Activated CD8-positive, alpha-beta memory T cell treated with anti-CD3 and anti-CD28 coated beads for 36 hours (primary cell): ENCODE measurements around the gene KRTAP12-4. TPM values are rescaled to one million over a fixed set of nuclear protein-coding genes. Genes with fewer than 3 reads are reported as not detected.
"Not testable (repeated sequence)": the region's sequence is repeated elsewhere in the genome, so short reads cannot be mapped to it uniquely, and the experiment has no call there.

ENCODE experiments used
- CTCF ChIA-PET: fragments of 350-600 bp; sonication (Branson Sonifier 250); formaldehyde crosslinking; loops from one replicate; lab custom pipeline; 2021; ENCODE audit warnings: antibody characterized with exemption; lab: Charles Lee
- POLR2A ChIA-PET: fragments of 350-600 bp; sonication (Branson Sonifier 250); formaldehyde crosslinking; loops from one replicate; lab custom pipeline; 2021; ENCODE audit warnings: antibody characterized with exemption; lab: Charles Lee
- total RNA-seq, 2 experiments: library from RNA; stranded (reverse); gene quantifications; one replicate each; pipeline ENCODE4 v1.2.3, GENCODE V29; 2021

KRTAP12-4 gene
- total RNA-seq, 2 experiments from 2014 or later, result not detected

DNA sequence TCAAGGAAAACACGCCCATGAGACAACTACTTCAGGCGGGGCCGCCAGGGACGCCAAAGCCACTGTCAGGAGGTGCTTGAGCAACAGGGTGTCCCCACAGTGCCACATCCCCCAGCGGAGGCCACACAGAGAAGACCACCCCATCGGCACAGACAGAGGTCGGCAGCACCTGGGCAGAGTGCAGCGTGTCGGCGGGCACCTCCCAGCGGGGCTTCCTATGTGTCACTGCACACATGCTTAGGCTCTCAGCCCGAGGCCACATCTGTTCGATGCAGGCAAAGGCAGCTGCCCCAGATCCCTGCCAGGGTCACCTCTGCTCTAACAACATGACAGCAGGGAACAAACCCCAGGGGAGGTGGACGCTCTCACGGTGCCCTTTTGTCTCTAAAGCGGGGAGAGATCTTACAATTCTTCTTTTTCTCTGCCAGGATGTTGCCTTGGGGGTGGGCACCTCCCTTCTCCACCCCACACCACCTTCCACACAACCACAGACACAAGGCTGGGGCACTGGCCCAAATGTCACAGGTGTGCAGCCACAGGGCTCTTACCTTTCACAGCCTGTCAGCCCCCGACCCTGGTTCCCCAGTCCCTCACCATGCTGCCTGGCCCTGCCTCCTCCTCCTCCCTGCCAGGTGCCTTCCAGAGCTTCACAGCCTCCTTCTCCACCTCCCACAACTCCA is 38.4 kb downstream of the KRTAP12-4 start:
- CTCF ChIA-PET, result no interaction called here
- POLR2A ChIA-PET, result no interaction called here

DNA sequence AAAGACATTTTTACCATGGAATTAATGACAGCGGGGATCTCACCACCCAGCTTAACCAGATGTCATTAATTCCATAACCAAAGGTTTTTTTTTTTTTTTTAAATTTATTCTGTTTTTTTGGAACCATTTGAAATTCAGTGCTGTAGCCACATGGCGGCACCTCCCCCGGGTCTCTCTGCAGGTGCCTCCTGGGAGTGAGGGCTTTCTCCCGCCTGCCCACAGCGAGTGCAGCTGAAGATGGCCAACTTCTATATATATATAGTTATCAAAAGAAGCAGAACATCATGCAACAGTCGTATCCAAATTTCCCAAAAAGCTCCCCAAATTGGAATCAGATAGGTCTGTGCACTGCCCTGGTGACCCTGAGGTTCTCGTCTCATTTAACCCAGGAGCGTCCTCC is 39.0 kb downstream of the KRTAP12-4 start:
- POLR2A ChIA-PET, result no interaction called here
- CTCF ChIA-PET, result no interaction called here

DNA sequence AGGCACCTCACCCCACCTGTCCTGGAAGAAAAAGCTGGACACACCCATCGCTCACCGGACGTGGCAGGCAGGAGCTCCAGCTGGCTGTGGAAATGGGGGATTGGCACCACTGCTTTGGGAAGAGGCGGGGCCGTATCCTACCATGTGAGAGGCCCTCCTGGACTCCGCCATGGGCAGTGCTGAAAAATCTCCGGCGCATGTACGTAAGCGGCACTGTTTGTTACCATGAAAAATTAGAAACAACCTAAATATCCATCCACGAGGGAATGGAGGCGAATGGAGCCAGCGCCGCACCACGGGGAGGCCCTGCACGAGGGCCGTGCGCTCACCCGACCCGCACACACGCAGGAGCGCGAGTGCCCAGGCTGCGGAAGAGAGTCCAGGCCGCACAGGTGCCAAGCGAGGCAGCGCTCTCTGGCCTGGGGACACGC is 39.5 kb downstream of the KRTAP12-4 start:
- ChIA-PET POLR2A (no interaction called here), CTCF (no interaction called here)

DNA sequence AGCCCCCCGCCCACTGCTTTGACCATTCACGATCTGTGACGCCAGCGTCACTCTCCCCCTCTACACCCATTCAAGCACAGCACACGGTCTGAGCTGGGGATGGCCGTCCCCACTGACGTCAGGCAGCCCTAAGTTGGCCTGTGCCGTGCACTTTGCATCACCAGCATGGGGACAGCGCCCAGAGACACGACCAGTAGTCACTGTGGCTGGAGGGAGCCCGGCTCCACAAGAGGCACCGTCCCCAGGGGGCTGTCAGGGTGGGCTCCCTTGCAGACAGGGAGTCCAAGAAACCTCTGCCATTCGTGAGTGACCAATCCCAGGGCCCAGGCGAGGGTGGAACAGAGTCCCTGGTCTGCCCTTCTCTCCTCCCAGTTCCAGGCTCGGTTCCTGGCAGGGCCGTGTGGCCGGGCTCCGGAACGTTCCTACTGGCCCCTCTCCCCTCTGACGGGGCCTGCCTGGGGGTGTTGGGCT is 40.3 kb downstream of the KRTAP12-4 start:
- CTCF ChIA-PET, result no interaction called here
- POLR2A ChIA-PET, result no interaction called here

DNA sequence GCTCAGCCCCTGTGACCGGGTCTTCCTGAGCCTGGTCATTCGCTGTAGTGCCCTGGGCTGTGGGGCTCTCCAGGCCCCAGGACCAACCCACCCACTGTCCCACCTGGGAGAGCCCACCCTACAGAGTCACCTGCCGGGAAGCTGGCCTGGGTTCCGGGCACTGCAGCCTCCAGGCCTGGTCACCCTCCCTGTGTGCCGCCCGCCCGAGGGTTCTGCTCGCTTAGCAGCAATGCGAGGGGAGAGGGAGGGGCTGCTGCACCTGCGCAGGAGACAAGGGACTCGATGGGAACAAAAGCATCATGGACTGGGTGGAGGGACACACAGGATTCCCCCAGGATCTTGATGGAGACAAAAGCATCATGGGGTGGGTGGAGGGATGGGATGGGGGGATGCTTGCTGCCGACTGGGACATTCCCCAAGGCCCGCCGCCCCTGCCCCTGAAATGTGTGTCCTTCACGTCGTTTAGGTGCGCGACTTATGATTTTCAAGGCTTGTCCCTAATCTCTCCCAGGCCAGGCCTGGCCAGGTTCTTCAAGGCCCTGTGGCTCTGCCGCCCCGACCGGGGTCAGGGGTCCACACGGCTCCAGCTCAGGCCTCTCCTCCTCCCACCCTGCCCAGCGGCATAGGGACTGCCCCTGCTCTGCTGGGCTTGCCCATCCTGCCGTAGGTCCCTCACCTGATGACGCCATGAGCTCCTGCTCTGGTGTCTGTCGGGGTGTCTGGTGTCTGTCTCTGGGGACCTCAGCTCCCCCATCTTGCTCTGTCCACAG is 40.9 kb downstream of the KRTAP12-4 start:
- POLR2A ChIA-PET, result no interaction called here
- CTCF ChIA-PET, result no interaction called here

DNA sequence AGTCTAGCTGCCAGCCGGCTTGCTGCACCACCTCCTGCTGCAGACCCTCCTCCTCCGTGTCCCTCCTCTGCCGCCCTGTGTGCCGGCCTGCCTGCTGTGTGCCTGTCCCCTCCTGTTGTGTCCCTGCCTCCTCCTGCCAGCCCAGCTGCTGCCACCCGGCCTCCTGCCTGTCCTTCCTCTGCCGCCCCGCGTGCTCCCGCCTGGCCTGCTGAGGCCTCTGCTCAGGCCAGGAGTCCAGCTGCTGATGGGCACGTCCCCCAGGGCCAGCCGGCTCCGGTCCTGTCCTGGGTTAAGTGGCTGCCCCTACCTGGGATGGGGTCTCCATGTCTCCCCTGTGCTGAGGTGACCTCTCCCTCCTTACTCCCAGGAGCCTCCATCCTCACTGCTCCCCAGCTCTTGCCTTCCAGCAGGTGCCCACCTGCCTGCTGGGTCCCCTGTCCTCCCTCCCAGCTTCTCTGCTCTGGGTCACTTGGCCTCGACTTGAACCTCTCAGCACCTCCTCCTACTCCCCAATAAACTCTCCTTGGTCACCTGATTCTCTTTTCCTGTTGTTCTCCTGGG is 41.7 kb downstream of the KRTAP12-4 start:
- ChIA-PET POLR2A (no interaction called here), CTCF (no interaction called here)

DNA sequence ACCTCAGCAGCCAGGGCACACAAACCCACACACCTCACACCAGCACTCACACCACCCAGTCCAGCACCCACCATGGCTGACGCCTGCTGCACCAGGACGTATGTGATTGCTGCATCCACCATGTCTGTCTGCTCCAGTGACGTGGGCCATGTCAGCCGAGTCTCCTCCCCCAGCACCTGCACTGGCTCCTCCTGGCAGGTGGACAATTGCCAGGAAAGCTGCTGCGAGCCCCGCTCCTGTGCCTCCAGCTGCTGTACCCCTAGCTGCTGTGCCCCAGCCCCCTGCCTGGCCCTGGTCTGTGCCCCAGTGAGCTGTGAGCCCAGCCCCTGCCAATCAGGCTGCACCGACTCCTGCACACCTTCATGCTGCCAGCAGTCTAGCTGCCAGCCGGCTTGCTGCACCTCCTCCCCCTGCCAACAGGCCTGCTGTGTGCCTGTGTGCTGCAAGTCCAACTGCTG is 42.4 kb downstream of the KRTAP12-4 start, which contains the start of gene KRTAP10-8:
Gene KRTAP10-8, plus strand, starts transcription at position 51 of the 458 bp plus-strand sequence. Its CDS starts 22 bp downstream, at position 73.
- ChIA-PET CTCF (no interaction called here), POLR2A (no interaction called here)

DNA sequence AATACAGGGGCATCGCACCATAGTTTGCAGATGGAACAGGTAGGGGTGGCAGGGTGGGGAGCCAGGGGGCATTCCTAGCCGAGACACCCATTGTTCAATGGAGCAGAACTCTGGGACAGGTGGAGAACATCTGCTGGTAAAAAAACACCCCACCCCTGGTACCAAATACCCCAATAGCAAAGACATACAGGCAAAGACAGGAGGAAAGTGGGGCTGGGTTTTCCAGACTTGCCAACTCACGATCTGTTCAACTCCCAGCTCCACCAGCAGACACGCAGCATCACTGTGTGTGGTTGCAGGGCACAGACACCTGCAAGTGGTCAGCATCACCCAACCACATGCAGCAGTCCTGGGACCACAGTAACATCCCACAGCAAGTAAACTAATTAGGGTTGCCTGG is 42.9 kb downstream of the KRTAP12-4 start:
- ChIA-PET POLR2A (no interaction called here), CTCF (no interaction called here)

DNA sequence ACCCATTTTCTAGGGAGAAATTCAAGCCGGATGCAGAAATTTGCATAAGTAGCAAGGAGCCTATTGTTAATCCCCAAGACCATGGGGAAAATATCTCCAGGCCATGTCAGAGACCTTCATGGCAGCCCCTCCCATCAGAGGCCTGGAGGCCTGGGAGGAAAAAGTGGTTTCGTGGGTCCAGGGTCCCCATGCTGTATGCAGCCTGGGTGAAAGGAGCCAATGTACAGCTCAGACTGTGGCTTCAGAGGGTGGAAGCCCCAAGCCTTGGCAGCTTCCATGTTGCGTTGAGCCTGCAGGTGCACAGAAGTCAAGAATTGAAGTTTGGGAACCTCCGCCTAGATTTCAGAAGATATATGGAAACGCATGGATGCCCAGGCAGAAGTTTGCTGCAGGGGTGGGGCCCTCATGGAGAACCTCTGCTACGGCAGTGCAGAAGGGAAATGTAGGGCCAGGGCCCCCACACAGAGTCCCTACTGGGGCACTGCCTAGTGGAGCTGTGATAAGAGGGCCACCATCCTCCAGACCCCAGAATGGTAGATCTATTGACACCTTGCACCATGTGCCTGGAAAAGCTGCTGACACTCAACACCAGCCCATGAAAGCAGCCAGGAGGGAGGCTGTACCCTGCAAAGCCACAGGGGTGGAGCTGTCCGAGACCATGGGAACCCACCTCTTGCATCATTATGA is 44.2 kb downstream of the KRTAP12-4 start:
- POLR2A ChIA-PET, result not testable (repeated sequence)

DNA sequence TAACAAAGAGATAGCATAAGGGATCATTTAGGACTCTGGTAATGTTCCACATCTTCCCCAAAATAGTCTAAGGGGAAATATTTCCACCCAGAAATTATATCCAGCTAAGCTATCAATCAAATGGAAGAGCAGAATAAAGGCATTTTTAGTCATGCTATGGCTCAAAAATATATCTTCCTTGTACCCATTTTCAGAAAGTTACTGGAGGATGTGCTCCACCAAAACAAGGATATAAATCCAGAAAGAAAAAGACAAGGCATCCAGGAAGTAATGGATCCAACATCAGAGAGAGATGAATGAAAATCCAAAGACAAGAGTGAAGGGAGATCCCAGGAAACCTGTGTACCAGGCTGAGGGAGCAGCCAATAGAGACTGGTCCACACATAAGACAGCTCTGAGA is 45.3 kb downstream of the KRTAP12-4 start:
- POLR2A ChIA-PET, result no interaction called here
- CTCF ChIA-PET, result no interaction called here

More for the DNA sequence above, 44.2 kb downstream of the KRTAP12-4 start:
- CTCF ChIA-PET, result not testable (repeated sequence)

DNA sequence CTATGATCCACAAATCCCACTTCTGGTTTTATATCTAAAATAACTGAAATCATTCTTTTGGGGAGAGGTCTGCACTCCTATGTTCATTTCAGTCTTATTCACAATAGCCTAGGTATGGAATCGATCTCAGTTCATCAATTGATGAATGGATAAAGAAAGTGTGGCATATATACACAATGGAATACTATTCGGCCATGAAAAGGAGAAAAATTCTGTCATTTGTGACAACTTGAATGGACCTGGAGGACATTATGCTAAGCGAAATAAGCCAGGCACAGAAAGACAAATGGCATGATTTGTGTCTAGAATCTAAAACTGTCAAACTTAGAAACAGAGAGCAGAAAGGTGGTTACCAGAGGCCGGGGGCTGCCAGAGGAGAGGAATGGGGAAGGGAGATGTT is 48.0 kb downstream of the KRTAP12-4 start:
- ChIA-PET POLR2A (no interaction called here), CTCF (no interaction called here)

Other genes with a start within 250 kb of the KRTAP12-4 start
- gene LRRC3, start 199.1 kb downstream of the KRTAP12-4 start, total RNA-seq, result 1 to 10 TPM; 1.0 TPM
- not detected for gene KRTAP10-1, start 114.5 kb downstream of the KRTAP12-4 start, total RNA-seq
- gene KRTAP10-2, start 103.2 kb downstream of the KRTAP12-4 start, total RNA-seq, result not detected
- not detected for gene KRTAP10-3, start 95.9 kb downstream of the KRTAP12-4 start, total RNA-seq
- gene KRTAP10-4, start 80.9 kb downstream of the KRTAP12-4 start, total RNA-seq, result not detected
- gene KRTAP10-5, start 74.1 kb downstream of the KRTAP12-4 start, total RNA-seq, result not detected
- not detected for gene KRTAP10-6, start 62.2 kb downstream of the KRTAP12-4 start, total RNA-seq
- not detected for gene KRTAP10-7, start 54.1 kb downstream of the KRTAP12-4 start, total RNA-seq
- not detected for gene KRTAP10-8, start 42.6 kb downstream of the KRTAP12-4 start, total RNA-seq
- gene KRTAP10-9, start 27.6 kb downstream of the KRTAP12-4 start, total RNA-seq, result not detected
- not detected for gene KRTAP10-10, start 17.3 kb downstream of the KRTAP12-4 start, total RNA-seq
- gene KRTAP10-11, start 8.2 kb downstream of the KRTAP12-4 start, total RNA-seq, result not detected
- not detected for gene KRTAP12-3, start 3.3 kb upstream of the KRTAP12-4 start, total RNA-seq
- gene KRTAP12-2, start 12.3 kb upstream of the KRTAP12-4 start, total RNA-seq, result not detected
- gene KRTAP12-1, start 27.5 kb upstream of the KRTAP12-4 start, total RNA-seq, result not detected
- not detected for gene KRTAP10-12, start 42.5 kb upstream of the KRTAP12-4 start, total RNA-seq
- not detected for gene TSPEAR, start 56.9 kb upstream of the KRTAP12-4 start, total RNA-seq
- 100 to 1,000 TPM; 119 to 121 TPM for gene UBE2G2, start 147.2 kb upstream of the KRTAP12-4 start, total RNA-seq
- 10 to 100 TPM; 81.6 to 83.1 TPM for gene SUMO3, start 163.4 kb upstream of the KRTAP12-4 start, total RNA-seq
- 10 to 100 TPM; 42.3 to 45.3 TPM for gene PTTG1IP, start 219.0 kb upstream of the KRTAP12-4 start, total RNA-seq